HCT116 (cell line): Measurements from ENCODE around the gene ARL6IP6.

Source experiments
- CEBPB ChIP-seq: IDR thresholded peaks from 2 replicates; pipeline ENCODE4 v1.6.1; 2012; ENCODE audit warnings: low read depth
- CTCF ChIP-seq, 3 experiments: fragments of 200-600 bp in 1 of 3; sonication (generic) in 1 of 3; IDR thresholded peaks in 2 of 3; conservative IDR thresholded peaks in 1 of 3; 2 replicates each; pipeline ENCODE4 v1.5.1; 2012 to 2017; ENCODE audit warnings: low read depth in 2 of 3, low read length in 2 of 3, antibody characterized with exemption in 1 of 3, borderline replicate concordance in 1 of 3, control low read depth in 1 of 3, mild to moderate bottlenecking in 1 of 3, mixed read lengths in 1 of 3, mixed run types in 1 of 3, moderate library complexity in 1 of 3; ENCODE audit not compliant: insufficient read depth in 1 of 3
- MAX ChIP-seq: IDR thresholded peaks from 2 replicates; pipeline ENCODE4 v1.6.1; 2012
- RAD21 ChIP-seq: IDR thresholded peaks from 2 replicates; pipeline ENCODE4 v1.6.1; 2012; ENCODE audit warnings: low read depth, mild to moderate bottlenecking
- REST ChIP-seq: IDR thresholded peaks from 2 replicates; pipeline ENCODE4 v1.6.1; 2012; ENCODE audit warnings: low read depth
- YY1 ChIP-seq: IDR thresholded peaks from 2 replicates; pipeline ENCODE4 v1.6.1; 2011; ENCODE audit warnings: low read length, low read depth, moderate library complexity, mild to moderate bottlenecking; ENCODE audit not compliant: insufficient replicate concordance; ENCODE audit errors: extremely low read depth

GRCh38 chr2:152682663-152683062, 35.8 kb upstream of the ARL6IP6 start:
- TF ChIP-seq CTCF (IDR thresholded peaks at IDR 0.05 in 2 of 3, conservative IDR thresholded peaks at IDR 0.05 in 1 of 3; ENCODE audit: borderline replicate concordance in 1 of 3, insufficient read depth in 1 of 3, low read depth in 2 of 3, low read length in 2 of 3), result no peak
- no peak for TF ChIP-seq RAD21
- no peak for TF ChIP-seq CEBPB
- TF ChIP-seq YY1, result no peak
- no peak for TF ChIP-seq REST
- no peak for TF ChIP-seq MAX
